Neural cell (in vitro differentiated cells): ENCODE data around the gene LRRC55. TPM values are rescaled to one million over a fixed set of nuclear protein-coding genes. Genes with fewer than 3 reads are reported as not detected.

ENCODE experiments used
- H2AFZ ChIP-seq: fragments of 200-600, 300-800 bp; sonication (generic), shearing (Covaris generic); 2 replicates; pipeline ENCODE4 v1.6.0; 2014; ENCODE audit warnings: low read depth, mild to moderate bottlenecking, antibody characterized with exemption, low read length, moderate library complexity
- H3F3A ChIP-seq: fragments of 200-600 bp; shearing (Covaris generic); 2 replicates; pipeline ENCODE4 v1.6.1; 2016; ENCODE audit warnings: mild to moderate bottlenecking, moderate library complexity, mixed read lengths, antibody characterized with exemption, low read length; ENCODE audit not compliant: insufficient read depth, poor library complexity, severe bottlenecking
- H3K27ac ChIP-seq: fragments of 200-600, 300-800 bp; sonication (generic), shearing (Covaris generic); 2 replicates; pipeline ENCODE4 v1.5.1; 2014; ENCODE audit warnings: mild to moderate bottlenecking, low read length, moderate library complexity
- H3K27me3 ChIP-seq: fragments of 300-800, 200-600 bp; sonication (generic), shearing (Covaris generic); 2 replicates; pipeline ENCODE4 v1.6.0; 2014; ENCODE audit warnings: mild to moderate bottlenecking, low read depth, low read length, moderate library complexity; ENCODE audit not compliant: insufficient read depth
- H3K36me3 ChIP-seq: fragments of 300-800, 200-600 bp; sonication (generic), shearing (Covaris generic); 2 replicates; pipeline ENCODE4 v1.5.1; 2014; ENCODE audit warnings: mild to moderate bottlenecking, antibody characterized with exemption, low read length, moderate library complexity; ENCODE audit not compliant: insufficient read depth
- H3K4me2 ChIP-seq: fragments of 300-800, 200-600 bp; sonication (generic), shearing (Covaris generic); 2 replicates; pipeline ENCODE4 v1.6.0; 2014; ENCODE audit warnings: mild to moderate bottlenecking, low read length
- H3K4me3 ChIP-seq: fragments of 300-800, 200-600 bp; sonication (generic), shearing (Covaris generic); 2 replicates; pipeline ENCODE4 v1.5.1; 2014; ENCODE audit warnings: mild to moderate bottlenecking, low read length, moderate library complexity
- H3K79me2 ChIP-seq: fragments of 200-600 bp; shearing (Covaris generic); replicated peaks from 2 replicates; pipeline ENCODE4 v1.6.0; 2014; ENCODE audit warnings: mild to moderate bottlenecking, low read length, moderate library complexity; ENCODE audit not compliant: insufficient read depth
- H3K9ac ChIP-seq: fragments of 300-800, 200-600 bp; sonication (generic), shearing (Covaris generic); 2 replicates; pipeline ENCODE4 v1.6.1; 2016; ENCODE audit warnings: mild to moderate bottlenecking, low read length, mixed read lengths
- H3K9me2 ChIP-seq: fragments of 200-600 bp; shearing (Covaris generic); 2 replicates; pipeline ENCODE4 v1.6.1; 2016; ENCODE audit warnings: mild to moderate bottlenecking, low read length, mixed read lengths; ENCODE audit not compliant: insufficient read depth
- H3K9me3 ChIP-seq: fragments of 200-600, 300-800 bp; sonication (generic), shearing (Covaris generic); 2 replicates; pipeline ENCODE4 v1.6.1; 2016; ENCODE audit warnings: mild to moderate bottlenecking, mixed run types, low read length, moderate library complexity, mixed read lengths
- H4K20me1 ChIP-seq: fragments of 200-600 bp; shearing (Covaris generic); 2 replicates; pipeline ENCODE4 v1.6.1; 2016; ENCODE audit warnings: mild to moderate bottlenecking, mixed run types; ENCODE audit not compliant: insufficient read depth
- CTCF ChIP-seq: fragments of 450-650 bp; IDR thresholded peaks from 2 replicates; pipeline ENCODE4 v1.5.1; 2014; ENCODE audit warnings: antibody characterized with exemption, mild to moderate bottlenecking, moderate library complexity; ENCODE audit not compliant: poor library complexity, severe bottlenecking
- EP300 ChIP-seq: fragments of 450-650 bp; conservative IDR thresholded peaks from 2 replicates; pipeline ENCODE4 v1.6.1; 2014; ENCODE audit warnings: antibody characterized with exemption, mild to moderate bottlenecking, moderate library complexity; ENCODE audit not compliant: poor library complexity, severe bottlenecking
- EZH2 ChIP-seq: fragments of 200-600, 300-800 bp; shearing (Covaris generic), sonication (generic); IDR thresholded peaks from 2 replicates; pipeline ENCODE4 v1.6.1; 2014; ENCODE audit warnings: antibody characterized with exemption, low read length, borderline replicate concordance, mild to moderate bottlenecking; ENCODE audit not compliant: insufficient read depth, poor library complexity, severe bottlenecking
- MXI1 ChIP-seq: fragments of 450-650 bp; conservative IDR thresholded peaks from 2 replicates; pipeline ENCODE4 v1.6.1; 2014; ENCODE audit warnings: antibody characterized with exemption, mild to moderate bottlenecking; ENCODE audit not compliant: poor library complexity, severe bottlenecking
- POLR2AphosphoS5 ChIP-seq: IDR thresholded peaks from 2 replicates; pipeline ENCODE4 v1.6.1; 2012
- RAD21 ChIP-seq: fragments of 450-650 bp; conservative IDR thresholded peaks from 2 replicates; pipeline ENCODE4 v1.6.1; 2014; ENCODE audit warnings: antibody characterized with exemption, mild to moderate bottlenecking, moderate library complexity
- SMC3 ChIP-seq: fragments of 450-650 bp; conservative IDR thresholded peaks from 2 replicates; pipeline ENCODE4 v1.6.1; 2014; ENCODE audit warnings: antibody characterized with exemption, mild to moderate bottlenecking, moderate library complexity; ENCODE audit not compliant: poor library complexity
- TAF1 ChIP-seq: IDR thresholded peaks from 2 replicates; pipeline ENCODE4 v1.6.1; 2012; ENCODE audit warnings: low read depth
- polyA plus RNA-seq: library from polyadenylated mRNA; depleted of rRNA; stranded (reverse); fragments of >200 nt; gene quantifications from 2 replicates; pipeline ENCODE4 v1.2.3, GENCODE V29; 2014
- TF ChIP-seq, protein P1 (sequence below): IDR thresholded peaks from 2 replicates; pipeline ENCODE4 v1.6.1; 2012; ENCODE audit warnings: borderline replicate concordance

The LRRC55 gene
- polyA plus RNA-seq, 1 donor from 2014 or later: 2.8 TPM

DNA sequence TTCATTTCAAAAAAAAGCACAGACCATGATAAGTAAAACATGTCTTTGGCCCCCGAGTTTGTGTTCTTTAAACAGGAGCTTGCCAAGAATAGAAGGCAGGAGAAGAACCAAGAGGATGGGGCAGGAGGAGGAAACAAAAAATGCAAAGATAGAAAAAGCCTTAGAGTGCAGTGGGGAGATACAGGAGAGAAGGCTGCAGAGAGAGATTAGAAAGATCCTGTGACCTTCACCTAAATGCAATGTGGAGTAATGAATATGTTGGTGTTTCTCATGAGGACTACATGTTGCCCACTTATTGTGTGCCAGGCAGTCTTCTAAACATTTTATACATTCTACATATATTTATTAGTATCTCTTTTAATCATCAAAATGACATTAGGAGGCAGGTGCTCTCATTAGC is 57.6 kb downstream of the LRRC55 start:
- H2AFZ ChIP-seq: no peak overlapping the region

GRCh38 chr11:57240007-57240406 is 58.3 kb downstream of the LRRC55 start:
- Histone ChIP-seq H3K36me3 (no peaks in the 10 kb centered on the region), H3K4me3 (no peak overlapping the region), H3K9me3 (no peaks in the 10 kb centered on the region), H3K9me2 (no peaks in the 10 kb centered on the region), H4K20me1 (no peaks in the 10 kb centered on the region), H3K9ac (no peak overlapping the region), H3F3A (no peaks in the 10 kb centered on the region), H3K27ac (no peak overlapping the region), H2AFZ (no peak overlapping the region), H3K79me2 (no peaks in the 10 kb centered on the region), H3K27me3 (no peaks in the 10 kb centered on the region), H3K4me2 (no peak overlapping the region)
- TF ChIP-seq, protein P1, sequence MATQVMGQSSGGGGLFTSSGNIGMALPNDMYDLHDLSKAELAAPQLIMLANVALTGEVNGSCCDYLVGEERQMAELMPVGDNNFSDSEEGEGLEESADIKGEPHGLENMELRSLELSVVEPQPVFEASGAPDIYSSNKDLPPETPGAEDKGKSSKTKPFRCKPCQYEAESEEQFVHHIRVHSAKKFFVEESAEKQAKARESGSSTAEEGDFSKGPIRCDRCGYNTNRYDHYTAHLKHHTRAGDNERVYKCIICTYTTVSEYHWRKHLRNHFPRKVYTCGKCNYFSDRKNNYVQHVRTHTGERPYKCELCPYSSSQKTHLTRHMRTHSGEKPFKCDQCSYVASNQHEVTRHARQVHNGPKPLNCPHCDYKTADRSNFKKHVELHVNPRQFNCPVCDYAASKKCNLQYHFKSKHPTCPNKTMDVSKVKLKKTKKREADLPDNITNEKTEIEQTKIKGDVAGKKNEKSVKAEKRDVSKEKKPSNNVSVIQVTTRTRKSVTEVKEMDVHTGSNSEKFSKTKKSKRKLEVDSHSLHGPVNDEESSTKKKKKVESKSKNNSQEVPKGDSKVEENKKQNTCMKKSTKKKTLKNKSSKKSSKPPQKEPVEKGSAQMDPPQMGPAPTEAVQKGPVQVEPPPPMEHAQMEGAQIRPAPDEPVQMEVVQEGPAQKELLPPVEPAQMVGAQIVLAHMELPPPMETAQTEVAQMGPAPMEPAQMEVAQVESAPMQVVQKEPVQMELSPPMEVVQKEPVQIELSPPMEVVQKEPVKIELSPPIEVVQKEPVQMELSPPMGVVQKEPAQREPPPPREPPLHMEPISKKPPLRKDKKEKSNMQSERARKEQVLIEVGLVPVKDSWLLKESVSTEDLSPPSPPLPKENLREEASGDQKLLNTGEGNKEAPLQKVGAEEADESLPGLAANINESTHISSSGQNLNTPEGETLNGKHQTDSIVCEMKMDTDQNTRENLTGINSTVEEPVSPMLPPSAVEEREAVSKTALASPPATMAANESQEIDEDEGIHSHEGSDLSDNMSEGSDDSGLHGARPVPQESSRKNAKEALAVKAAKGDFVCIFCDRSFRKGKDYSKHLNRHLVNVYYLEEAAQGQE: no peak

More for the DNA sequence above, 57.6 kb downstream of the LRRC55 start:
- Histone ChIP-seq H3K27me3 (no peaks in the 10 kb centered on the region), H4K20me1 (no peaks in the 10 kb centered on the region), H3K27ac (no peak overlapping the region), H3K79me2 (no peaks in the 10 kb centered on the region), H3K4me3 (no peak overlapping the region), H3K9me2 (no peaks in the 10 kb centered on the region), H3K9ac (no peak overlapping the region), H3K4me2 (no peak overlapping the region), H3K36me3 (no peaks in the 10 kb centered on the region), H3K9me3 (no peaks in the 10 kb centered on the region), H3F3A (no peaks in the 10 kb centered on the region)
- no peak for TF ChIP-seq MXI1
- TF ChIP-seq RAD21: no peak
- TF ChIP-seq SMC3: no peak
- TF ChIP-seq CTCF: no peak
- TF ChIP-seq, protein P1: no peak
- TF ChIP-seq EZH2: no peak
- TF ChIP-seq TAF1: no peak
- TF ChIP-seq EP300: no peak
- TF ChIP-seq POLR2AphosphoS5: no peak
